GM19328 (cell line): ENCODE data around the gene ELFN2.
"Not testable (repeated sequence)": the region's sequence is repeated elsewhere in the genome, so short reads cannot be mapped to it uniquely, and the experiment has no call there.

Experiments used
- ATAC-seq: cut with Tn5 transposase; IDR thresholded peaks from one replicate; pipeline ENCODE4 v1.9.1; 2021; ENCODE audit warnings: mild to moderate bottlenecking, moderate library complexity; ENCODE audit not compliant: unreplicated experiment

Gene ELFN2

DNA sequence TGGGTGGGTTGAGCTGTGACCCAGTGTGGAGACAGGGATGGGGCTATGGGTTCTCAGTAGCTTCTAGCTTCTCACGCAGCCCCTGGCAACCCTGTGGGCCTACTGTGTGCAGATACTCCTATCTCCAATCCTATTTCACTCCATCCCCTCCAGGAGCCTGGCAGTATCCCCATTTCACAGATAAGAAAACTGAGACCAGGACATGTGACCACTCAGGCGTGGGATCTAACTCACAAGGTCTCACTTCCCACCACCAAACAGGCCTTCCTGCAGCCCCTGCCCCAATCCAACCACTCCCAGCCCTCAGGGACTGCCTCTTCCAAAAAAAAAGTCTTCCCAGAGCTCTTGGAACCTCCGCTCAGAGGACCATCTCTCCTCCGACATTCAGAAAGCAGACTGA is 15.6 kb downstream of the ELFN2 start:
- no peak for ATAC-seq

DNA sequence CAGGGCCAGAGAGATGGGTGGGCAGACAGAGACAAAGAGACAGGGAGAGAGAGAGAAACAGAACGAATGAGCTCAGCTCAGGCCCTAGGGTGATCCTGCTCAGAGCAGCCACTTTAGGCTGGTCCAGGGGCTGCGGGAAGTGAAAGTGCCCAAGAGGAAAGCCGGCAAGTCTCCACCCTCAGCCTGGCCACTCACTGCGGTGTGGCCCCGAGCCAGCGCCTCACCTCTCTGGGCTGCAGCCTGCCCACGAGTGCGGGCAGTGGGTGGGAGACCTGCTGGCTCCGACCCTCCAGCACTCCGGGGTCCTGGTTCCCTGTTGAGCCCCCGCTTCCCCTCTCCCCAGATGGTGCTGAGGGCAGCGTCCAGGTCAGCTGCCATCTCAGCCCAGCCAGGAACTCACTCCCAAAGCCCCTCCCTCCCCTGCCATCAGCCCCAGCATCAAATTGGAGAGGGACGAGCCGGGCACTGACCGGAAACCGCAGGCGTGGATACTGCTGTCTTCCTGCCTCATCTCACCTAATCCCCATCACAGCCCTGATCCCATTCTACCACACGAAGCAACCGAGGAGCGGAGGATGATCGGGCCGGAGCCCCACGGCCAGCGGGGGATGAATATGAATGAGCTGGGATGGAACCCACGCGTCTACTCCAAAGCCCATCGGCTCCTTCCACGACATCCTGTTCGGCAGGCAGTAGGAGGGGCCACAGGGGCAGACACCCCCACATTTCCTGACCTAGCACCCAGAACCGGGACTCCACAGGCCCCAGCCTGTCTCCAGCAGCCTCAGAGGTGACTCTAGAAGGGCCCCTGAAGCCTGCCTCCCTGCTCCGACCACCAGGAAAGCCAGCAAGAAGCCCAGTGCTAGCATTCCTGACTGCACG is 16.9 kb downstream of the ELFN2 start:
- no peak for ATAC-seq

DNA sequence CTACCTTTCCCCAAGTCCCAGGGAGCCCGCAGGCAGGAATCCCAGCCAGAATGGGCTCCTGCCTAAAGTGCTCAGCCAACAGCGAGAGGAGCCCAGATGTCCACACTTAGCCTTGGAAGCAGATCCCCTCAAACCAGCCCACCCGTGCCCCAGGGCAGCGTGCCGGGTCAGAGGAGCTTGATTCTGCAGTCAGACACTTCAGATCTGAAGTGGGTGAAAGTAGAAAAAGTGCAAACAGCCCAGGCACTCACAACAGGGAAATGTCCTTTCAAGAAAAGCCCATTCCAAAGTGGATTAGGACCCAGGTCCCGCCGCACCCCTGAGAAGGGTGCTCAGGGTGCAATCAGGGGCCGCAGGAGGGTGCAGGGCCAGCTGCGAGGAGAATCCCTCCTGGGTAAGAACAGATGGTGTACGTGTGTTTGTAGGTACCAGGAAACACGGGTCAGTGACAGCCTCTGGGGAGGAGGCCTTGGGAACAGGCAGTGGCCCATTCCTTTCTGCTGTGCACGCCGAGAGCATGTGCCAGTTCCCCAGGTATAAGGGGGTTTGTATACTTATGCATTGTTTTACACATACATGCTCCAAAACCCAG is 17.7 kb downstream of the ELFN2 start:
- no peak for ATAC-seq

DNA sequence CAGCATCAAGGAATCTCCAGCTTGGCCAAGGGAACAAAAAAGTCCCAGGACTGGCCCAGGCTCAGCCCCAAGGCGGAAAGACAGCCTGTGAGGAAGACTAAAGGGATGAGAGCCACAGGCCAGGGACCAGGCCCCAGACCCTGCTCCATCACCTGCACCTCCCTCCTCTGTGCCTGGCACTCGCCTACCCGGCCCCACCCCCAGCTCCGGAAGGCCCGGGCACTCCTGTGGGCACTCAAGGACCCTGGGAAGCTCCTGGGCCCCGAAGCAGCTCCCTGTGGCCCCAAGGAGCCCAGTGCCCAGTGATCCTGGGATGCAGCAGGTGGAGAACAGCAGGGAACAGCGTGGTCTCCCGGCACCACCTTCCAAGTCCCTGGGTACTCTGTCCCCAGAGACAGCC is 18.2 kb downstream of the ELFN2 start:
- no peak for ATAC-seq

DNA sequence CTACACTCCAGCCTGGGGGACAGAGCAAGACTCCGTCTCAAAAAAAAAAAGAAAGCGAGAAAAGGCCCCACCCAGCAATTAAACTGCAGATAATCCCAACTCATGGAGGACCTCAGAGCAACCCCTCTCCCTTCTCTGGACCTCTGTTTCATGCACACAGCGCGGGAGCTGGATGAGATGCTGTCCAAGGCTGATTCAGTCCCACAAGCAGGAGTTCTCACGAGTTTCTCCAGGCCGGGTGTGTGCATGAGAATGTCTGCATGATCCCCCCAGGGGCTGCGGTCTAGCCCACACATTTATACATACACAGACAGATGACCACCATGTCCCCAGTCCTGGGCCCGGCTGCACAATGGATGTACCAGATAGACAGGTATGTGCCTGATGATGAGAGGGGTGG is 19.4 kb downstream of the ELFN2 start:
- ATAC-seq, result no peak

DNA sequence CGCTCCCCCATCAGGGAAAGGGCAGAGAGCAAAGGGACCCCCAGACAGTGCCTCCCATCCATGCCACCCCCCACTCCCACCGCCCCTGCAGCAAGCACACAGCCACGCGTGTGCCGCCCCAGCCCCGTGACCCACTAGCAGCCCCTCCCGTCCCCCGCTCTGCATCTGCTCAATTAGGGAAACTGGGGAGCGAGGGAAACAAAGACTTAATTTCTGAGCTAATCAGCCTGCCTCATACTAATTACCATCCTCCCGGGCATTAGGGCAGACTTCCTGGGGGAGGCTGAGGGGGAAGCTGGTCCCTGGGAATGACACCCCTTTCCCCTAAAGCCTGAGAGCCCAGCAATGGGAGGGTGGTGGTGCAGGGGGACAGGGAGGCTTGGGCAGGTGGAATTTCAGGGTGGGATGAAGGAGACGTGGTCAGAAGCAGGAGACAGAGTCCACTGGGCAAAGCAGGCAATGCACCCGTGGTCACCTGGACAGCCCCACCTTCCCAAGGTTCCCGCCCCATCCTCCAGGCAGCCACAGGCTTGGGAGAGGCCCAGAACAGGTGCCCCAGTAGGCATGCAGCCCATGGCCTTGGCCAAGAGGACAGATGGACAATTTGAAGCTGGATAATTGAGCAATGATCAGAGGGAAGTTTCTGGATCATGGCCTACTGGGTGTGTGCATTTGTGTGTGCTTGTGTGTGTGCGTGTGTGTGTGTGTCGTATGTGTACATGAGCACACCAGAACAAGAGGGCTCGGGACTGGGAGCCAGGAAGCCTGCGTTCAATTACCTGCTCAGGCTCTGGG is 20.6 kb downstream of the ELFN2 start:
- ATAC-seq, result no peak

DNA sequence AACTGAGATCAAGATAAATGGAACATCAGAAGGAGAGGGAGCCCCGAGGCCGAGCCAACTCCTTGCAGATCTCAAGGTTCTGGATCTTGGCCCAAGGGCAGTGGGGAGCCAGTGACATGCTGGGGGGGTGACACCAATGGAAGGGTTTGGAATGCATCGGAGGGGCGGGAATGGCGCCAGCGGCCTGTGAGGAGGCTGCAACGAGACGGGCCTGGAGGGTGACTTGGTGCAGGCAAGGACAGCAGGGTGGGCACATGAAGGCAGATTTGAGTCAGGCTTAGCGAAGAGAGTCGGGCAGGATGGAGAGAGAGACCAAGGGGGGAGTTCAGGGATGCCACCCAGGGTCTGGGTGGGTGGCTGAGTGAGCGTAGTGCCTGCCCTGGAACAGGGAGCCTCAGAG is 23.2 kb downstream of the ELFN2 start:
- no peak for ATAC-seq

DNA sequence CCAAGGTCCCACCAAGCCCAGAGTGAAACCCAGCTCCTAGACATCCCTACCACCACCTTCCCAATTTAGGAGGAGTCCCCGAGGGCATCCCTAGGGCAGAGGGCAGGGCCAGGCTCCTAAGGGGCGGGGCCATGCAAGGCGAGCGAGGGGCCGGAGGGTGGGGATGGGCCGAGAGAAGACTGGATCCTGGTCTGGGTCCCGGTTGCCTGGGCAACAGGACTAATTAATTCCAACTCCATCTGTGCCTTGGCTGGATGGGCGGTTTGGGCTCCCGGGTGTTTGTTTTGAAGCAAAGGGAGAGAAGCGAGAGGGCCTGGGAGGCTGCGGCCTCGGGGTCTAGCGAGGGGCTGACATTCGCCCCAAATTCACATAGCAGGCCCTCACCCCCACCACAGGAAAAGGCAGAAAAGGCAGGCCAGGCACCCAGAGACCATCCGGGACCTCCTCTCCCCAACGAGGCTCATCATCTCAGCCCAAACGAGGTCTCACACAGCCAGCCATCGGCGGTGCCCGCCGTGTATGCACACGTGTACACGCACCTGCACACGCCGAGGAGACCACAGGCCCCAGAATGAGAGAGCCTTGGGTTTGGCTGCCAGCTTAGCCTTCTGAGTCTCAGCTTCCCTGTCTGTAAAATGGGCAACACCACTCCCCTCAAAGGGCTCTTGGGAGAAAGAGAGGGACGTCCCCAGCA is 23.9 kb downstream of the ELFN2 start:
- ATAC-seq, result no peak

DNA sequence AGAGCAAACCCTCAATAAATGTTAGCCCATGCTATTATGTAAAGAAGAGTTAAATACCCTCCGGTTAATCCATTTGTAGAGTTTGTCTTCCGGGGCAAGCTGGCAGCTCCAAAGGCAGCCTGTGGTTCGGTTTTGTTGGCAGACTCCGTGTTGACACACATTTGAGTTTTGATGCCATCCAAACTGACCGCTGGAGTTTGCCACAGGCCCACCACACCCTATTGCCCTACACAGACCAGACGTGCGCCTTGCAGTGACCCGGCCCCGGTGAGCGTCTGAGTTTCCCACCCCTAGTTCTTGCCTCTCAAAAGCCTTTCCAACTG is 25.1 kb downstream of the ELFN2 start:
- ATAC-seq, result no peak

DNA sequence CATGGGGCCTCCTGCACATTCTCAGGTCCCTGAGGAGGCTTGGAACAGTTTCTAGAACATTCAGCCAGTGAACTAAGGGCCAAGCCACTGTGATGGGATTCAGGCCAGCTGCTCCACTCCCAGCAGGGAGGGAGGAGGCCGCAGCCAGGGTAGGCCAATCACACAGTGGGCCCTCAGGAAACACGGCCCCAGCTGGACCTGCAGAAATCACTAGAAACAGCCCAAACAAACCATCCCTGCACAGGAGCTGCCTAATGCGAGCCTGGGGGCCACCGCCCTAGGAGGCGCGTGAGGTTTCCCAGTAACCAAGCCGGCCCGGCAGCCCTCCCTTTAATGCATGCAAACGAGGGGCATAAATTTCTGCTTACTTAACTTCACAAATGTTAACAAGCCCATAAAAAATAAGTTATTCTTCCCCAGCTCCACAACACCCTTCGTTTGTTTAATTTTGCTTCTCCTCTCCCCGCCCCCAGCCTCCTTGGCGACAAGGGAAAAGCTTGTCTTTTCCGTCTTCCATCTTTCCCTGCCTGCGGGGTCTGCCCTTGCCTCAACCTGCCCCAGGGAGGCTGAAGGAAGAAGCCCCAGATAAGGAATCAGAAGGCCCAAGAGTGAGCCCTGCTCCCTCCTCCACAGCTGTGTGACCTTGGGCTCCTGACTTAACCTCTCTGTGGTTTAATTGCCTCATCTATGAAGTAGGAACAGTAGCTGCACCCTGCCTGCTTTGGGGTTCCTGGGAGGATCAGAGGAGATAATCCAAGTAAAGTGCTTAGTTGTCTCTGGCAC is 25.7 kb downstream of the ELFN2 start:
- no peak for ATAC-seq

DNA sequence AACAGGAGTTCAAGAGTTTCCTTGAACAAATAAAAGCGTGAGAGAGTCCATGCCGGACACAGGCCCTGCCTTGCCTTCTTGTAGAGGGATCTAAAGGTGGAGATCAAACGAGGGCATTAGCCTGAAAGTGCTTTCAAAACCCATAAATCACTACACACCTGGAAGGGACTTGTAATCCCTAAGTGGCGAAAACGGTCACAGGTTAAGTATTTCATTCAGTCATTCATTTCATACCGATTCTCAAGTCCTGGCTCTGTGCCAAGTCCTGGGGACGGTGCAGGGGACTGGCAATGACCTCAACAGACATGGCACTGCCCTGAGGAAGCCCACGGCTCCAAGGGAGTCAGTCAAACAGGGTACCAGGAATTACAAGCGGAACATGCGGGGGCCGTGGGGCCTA is 26.6 kb downstream of the ELFN2 start:
- ATAC-seq, result no peak

DNA sequence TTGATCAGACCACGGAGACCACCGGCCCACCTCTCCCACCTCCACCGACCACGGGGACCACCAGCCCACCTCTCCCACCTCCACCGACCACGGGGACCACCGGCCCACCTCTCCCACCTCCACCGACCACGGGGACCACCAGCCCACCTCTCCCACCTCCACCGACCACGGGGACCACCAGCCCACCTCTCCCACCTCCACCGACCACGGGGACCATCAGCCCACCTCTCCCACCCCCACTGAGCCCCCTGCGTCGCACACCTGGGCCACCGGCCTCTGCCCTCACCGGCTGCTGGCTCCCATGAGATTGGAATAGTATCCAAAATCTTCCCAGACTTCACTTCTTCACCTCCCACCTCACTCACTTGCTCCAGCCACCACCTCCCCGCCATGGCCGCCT is 27.8 kb downstream of the ELFN2 start:
- not testable (repeated sequence) for ATAC-seq

DNA sequence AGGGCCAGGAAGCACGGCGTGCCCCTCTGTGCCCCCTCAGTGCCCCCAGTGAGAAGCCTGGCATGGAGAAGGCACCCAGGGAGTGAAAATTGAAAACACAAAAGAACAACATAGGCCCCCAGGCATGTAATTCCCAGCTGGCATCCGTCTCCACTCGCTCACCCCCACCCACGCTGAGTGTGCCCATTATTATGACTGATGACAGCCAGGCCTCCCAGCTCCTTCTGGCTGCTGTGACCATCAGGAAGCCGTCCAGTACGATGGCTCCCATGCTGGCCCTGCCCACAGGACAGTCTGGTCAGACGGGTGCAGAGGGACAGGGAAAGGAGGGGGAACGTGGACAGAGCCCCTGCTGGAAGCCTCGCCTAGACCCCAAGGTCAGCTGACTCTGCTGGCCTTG is 30.1 kb downstream of the ELFN2 start:
- no peak for ATAC-seq

DNA sequence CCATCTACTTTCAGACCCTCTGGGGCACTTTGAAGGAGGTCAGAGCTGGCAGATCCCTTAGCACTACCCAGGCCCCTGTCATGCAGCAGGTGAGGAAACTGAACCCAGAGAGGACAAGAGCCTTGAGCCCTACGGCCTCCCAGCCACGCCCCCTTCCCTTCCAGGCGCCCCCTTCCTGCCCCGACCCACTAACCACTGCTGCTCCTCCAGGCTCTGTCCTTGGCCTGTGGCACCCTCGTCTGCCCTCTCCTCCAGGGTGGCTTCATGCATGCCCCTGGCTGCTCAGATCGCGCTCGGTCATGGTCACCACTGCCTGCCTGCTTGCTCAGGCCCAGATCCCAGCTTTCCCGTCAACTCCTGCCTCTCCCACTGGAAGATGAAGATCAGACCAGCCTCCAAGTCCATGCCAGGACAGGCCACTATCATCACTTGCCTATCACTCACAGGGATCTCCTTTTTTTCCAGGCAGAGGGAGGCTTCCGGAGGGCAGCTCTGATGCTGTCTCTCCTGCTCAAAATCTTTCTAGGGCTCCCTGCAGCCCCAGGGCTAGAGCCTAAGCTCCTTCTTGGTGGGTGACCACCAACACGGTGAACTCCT is 30.7 kb downstream of the ELFN2 start:
- ATAC-seq, result no peak

DNA sequence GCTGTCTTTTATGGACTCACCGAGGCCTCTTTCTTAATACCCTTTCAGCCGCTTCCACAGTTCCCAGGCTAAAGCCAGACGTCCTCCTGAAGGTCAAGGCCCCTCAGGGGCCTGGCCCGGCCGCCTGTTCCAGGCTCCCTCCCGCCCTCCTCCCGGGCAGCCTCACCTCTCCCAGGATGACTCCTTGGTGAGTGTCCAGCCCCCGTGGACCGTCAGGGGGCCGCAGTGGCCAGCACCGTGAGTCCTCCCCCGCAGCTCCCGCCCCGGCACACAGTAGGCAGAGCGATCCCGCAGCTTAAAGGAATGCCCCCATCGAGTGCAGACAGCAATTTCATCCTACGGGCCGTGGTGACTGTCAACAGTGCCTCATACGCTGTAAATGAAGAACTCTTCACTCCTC is 32.9 kb downstream of the ELFN2 start:
- ATAC-seq, result no peak

DNA sequence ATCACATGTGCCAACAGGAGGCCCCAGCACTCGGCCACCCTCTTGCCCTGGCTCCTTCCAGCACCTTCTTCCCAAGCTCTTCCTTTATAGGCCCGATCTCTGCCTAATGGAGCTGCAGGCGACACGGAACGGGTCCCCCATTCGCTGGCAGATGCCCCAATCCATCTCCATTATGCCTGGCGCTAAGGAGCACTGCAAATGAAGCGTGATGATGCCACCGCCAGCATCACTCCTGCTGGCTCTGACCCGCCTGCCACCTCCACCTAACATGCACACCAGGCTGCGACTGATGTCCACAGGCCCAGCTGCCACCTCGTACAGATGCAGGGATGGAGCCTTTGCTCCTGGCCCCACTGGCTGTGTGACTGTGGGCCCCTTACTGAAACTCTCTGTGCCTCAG is 33.5 kb downstream of the ELFN2 start:
- no peak for ATAC-seq

DNA sequence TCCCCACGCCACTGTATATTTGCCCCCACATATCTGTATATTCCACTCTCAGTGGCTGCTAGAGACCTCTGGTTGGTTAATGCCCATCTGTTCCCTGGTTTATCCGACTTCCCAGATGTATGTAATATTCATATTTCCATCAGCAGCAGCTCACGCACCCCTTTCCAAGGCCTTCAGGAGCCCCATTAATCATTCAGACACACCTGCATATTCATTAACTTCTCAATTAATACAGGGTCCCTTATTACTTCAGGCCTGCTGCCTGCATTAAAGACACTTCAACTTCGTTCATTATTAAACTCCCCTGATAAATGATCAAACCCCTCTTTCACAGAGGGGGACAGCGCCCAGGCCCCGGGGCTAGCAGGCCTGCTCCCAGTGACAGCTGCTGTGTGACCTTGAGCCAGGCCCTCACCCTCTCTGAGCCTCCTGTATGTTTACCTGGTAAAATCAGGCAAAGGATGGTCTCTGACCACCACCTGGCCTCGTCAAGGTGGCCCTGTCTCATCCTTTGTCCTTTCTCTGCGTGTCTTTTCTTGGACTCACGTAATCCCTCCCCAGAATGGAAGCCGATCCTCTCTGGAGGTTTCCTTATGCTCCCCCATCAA is 34.5 kb downstream of the ELFN2 start:
- ATAC-seq, result no peak

DNA sequence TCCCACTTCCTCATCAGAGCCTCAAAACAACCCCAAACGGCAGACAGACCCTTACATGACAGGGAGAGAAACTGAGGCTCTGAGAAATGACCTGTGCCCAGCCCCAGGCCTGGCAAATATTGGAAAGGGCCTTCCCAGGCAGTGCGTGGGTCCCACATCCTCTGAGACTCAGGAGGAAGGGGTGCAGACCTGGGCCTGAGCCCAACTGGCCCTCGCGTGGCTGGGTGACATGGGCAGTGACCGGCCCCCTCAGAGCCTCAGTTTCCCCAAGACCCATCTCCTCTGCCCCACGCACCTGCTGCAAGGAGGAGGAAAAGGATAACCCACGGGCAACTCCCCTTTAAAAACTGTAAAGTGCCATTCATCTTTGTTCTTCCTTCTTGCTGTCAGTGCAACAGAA is 35.6 kb downstream of the ELFN2 start:
- ATAC-seq, result no peak

DNA sequence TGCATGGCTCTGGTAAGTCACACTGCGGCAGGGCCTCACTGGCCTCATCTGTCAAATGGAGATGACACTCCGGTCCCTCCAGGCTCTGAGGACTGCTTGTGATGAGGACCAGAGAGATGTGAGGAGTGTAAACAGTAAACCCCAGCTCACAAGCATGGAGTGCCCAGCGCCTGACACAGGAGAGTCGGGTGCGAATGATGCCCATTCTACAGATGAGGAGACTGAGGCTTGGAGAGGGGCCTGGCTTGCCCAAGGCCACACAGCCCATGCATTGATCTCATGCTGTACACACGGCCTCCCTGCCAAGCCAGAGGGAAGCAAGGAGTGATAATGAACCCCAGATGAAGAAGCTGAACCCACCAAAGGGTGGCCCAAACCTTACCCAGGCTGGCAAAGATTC is 37.2 kb downstream of the ELFN2 start:
- ATAC-seq, result no peak

DNA sequence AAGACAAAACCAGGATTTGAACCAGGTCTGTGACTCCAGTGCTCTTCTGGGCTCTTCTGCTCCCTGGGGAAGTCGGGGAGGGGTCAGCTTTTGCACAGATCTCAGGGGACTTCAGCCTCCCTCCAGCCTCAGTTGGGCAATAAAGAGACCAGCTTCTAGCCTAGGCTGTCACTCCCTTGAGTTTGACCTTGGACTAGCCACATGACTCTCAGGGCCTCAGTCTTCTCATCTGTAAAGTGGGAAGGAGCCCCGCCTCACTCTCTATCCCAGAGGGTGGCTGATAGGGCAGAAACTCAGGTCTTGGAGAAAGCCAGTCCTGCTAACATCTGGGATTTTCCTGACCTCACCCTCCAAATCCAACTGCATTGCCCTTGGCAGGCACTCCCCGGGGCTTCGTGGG is 38.7 kb downstream of the ELFN2 start:
- ATAC-seq, result no peak
